HepG2 (cell line): ENCODE results near the gene PCCB. TPM values are rescaled to one million over a fixed set of nuclear protein-coding genes. Genes with fewer than 3 reads are reported as not detected.

Experiments
- ATAC-seq: fragments of 200-7000 bp; cut with Tn5 transposase; 3 replicates; pipeline ENCODE4 v1.9.1; 2020; ENCODE audit warnings: mild to moderate bottlenecking, moderate library complexity
- BruUV-seq: library from RNA; stranded (reverse); fragments of 400-500 nt; replicated peaks from 2 replicates; lab custom pipeline; 2021; lab: Mats Ljungman, UMichigan
- CTCF ChIA-PET: fragments of 300-600 bp; formaldehyde crosslinking; extraction: SDS; loops from one replicate; lab custom pipeline; 2021; ENCODE audit warnings: low total read pairs, inconsistent platforms, low intra/inter-chr PET ratio; lab: Yijun Ruan, JAX
- POLR2A ChIA-PET: fragments of 350-600 bp; sonication (Branson Sonifier 250); formaldehyde crosslinking; loops from one replicate; lab custom pipeline; 2020; ENCODE audit warnings: antibody characterized with exemption, inconsistent platforms; lab: Yijun Ruan, JAX
- DNase-seq: peaks from one replicate; pipeline ENCODE4 v3.0.0-alpha.2; 2015; ENCODE audit warnings: low spot score
- FAIRE-seq: peaks from 3 replicates; lab custom pipeline; 2011; peaks lifted over from hg19 to GRCh38; lab: Jason Lieb, UNC
- H2AFZ ChIP-seq: one replicate; pipeline ENCODE4 v1.6.1; 2011; ENCODE audit warnings: low read length, inconsistent platforms
- H3K27ac ChIP-seq: fragments of 300-600 bp; 3 replicates; pipeline ENCODE4 v1.8.0; 2011; ENCODE audit warnings: mixed run types, mild to moderate bottlenecking, mixed read lengths, low read length, inconsistent platforms; ENCODE audit not compliant: insufficient read depth; ENCODE audit errors: extremely low read length
- H3K27me3 ChIP-seq, 2 experiments: fragments of 200-600 bp in 1 of 2; 2 replicates in 1 of 2; 3 replicates in 1 of 2; pipeline versions ENCODE4 v1.6.0 to v1.8.0; 2011; ENCODE audit warnings: low read length in 2 of 2, mild to moderate bottlenecking in 2 of 2, moderate library complexity in 2 of 2, inconsistent platforms in 1 of 2; ENCODE audit not compliant: insufficient read depth in 2 of 2, control insufficient read depth in 1 of 2
- H3K36me3 ChIP-seq, 2 experiments: fragments of 200-600 bp in 1 of 2; replicated peaks in 1 of 2; 2 replicates in 1 of 2; 3 replicates in 1 of 2; pipeline versions ENCODE4 v1.5.1 to v1.8.0; 2011; ENCODE audit warnings: low read length in 2 of 2, inconsistent platforms in 1 of 2; ENCODE audit not compliant: insufficient read depth in 2 of 2, control insufficient read depth in 1 of 2
- H3K4me1 ChIP-seq: 2 replicates; pipeline ENCODE4 v1.5.1; 2012; ENCODE audit warnings: low read length, inconsistent platforms; ENCODE audit not compliant: insufficient read depth
- H3K4me2 ChIP-seq: 2 replicates; pipeline ENCODE4 v1.6.0; 2011; ENCODE audit warnings: low read depth, low read length, inconsistent platforms
- H3K4me3 ChIP-seq, 3 experiments: fragments of 200-600 bp in 1 of 3; sonication (generic), shearing (Covaris generic) in 1 of 3; replicated peaks in 1 of 3; 2 replicates each; pipeline ENCODE4 v1.5.1; 2011 to 2016; ENCODE audit warnings: low read length in 3 of 3, inconsistent platforms in 2 of 3, low read depth in 2 of 3, mild to moderate bottlenecking in 2 of 3, control low read depth in 1 of 3, mixed read lengths in 1 of 3; ENCODE audit not compliant: insufficient read depth in 1 of 3
- H3K79me2 ChIP-seq: one replicate; pipeline ENCODE4 v1.6.1; 2011; ENCODE audit warnings: low read length, inconsistent platforms; ENCODE audit not compliant: insufficient read depth
- H3K9ac ChIP-seq: 2 replicates; pipeline ENCODE4 v1.6.0; 2011; ENCODE audit warnings: mild to moderate bottlenecking, low read depth, low read length, inconsistent platforms; ENCODE audit not compliant: insufficient read depth
- H3K9me3 ChIP-seq: 2 replicates; pipeline ENCODE4 v1.5.1; 2012; ENCODE audit warnings: mild to moderate bottlenecking, low read length
- H4K20me1 ChIP-seq: 2 replicates; pipeline ENCODE4 v1.6.0; 2011; ENCODE audit warnings: inconsistent platforms, mild to moderate bottlenecking, low read length, moderate library complexity; ENCODE audit not compliant: insufficient read depth
- AHDC1 ChIP-seq: sonication (generic); formaldehyde crosslinking; IDR thresholded peaks from 2 replicates; pipeline ENCODE4 v1.5.1; 2020; ENCODE audit warnings: mild to moderate bottlenecking, missing genetic modification reagents, borderline replicate concordance
- ATF2 ChIP-seq: sonication (generic); formaldehyde crosslinking; IDR thresholded peaks from 2 replicates; pipeline ENCODE4 v1.4.0; 2020; ENCODE audit warnings: missing genetic modification reagents
- CAMTA2 ChIP-seq: sonication (generic); formaldehyde crosslinking; IDR thresholded peaks from 2 replicates; pipeline ENCODE4 v1.4.0; 2020; ENCODE audit warnings: mild to moderate bottlenecking, missing genetic modification reagents, borderline replicate concordance
- GABPA ChIP-seq, 2 experiments: IDR thresholded peaks; 2 replicates each; pipeline ENCODE4 v1.6.1; 2011 to 2016; ENCODE audit warnings: low read depth in 2 of 2, low read length in 1 of 2, missing biosample characterization in 1 of 2, missing genetic modification characterization in 1 of 2
- HIC2 ChIP-seq: sonication (generic); formaldehyde crosslinking; IDR thresholded peaks from 2 replicates; pipeline ENCODE4 v1.9.0; 2022; ENCODE audit warnings: low read depth, missing genetic modification reagents
- KAT7 ChIP-seq: IDR thresholded peaks from 2 replicates; pipeline ENCODE4 v1.6.1; 2018; ENCODE audit warnings: borderline replicate concordance, missing compliant biosample characterization
- NFE2 ChIP-seq: sonication (generic); formaldehyde crosslinking; IDR thresholded peaks from 2 replicates; pipeline ENCODE4 v1.4.0; 2020; ENCODE audit warnings: missing genetic modification reagents
- RAD51 ChIP-seq: fragments of 450-650 bp; IDR thresholded peaks from 2 replicates; pipeline ENCODE4 v1.6.1; 2016; ENCODE audit warnings: borderline replicate concordance
- SCMH1 ChIP-seq: sonication (generic); formaldehyde crosslinking; IDR thresholded peaks from 2 replicates; pipeline ENCODE4 v1.9.0; 2021; ENCODE audit warnings: missing genetic modification reagents, mild to moderate bottlenecking, borderline replicate concordance
- ZNF3 ChIP-seq: IDR thresholded peaks from 2 replicates; pipeline ENCODE4 v1.7.0; 2017; ENCODE audit warnings: inconsistent platforms
- ZNF616 ChIP-seq: sonication (generic); formaldehyde crosslinking; IDR thresholded peaks from 2 replicates; pipeline ENCODE4 v1.5.0; 2020; ENCODE audit warnings: low read depth, mild to moderate bottlenecking, missing genetic modification reagents
- WGBS: methylation state at CpG from one replicate; pipeline ENCODE4 v1.1.6; 2017; ENCODE audit warnings: low lambda C conversion rate; 5-methylcytosine and 5-hydroxymethylcytosine counted together
- in situ Hi-C: cut with HindIII; loops from 2 replicates; pipeline ENCODE4 v1.10.0; 2017; ENCODE audit warnings: low pct_unique_long_range_greater_than_20kb; ENCODE audit not compliant: extremely low pct_ligation_motif_present
- intact Hi-C: fragments of 100-400 bp; cut with micrococcal nuclease; formaldehyde crosslinking; loops from one replicate; pipeline ENCODE4 v1.10.0; 2022; ENCODE audit not compliant: unreplicated experiment
- polyA plus RNA-seq, 8 experiments: library from polyadenylated mRNA; depleted of rRNA in 3 of 8; stranded (reverse) in 7 of 8; unstranded in 1 of 8; fragments of >200 nt; fragmentation: Illumina TruSeq in 4 of 8; extraction: Trizol in 4 of 8; gene quantifications; 2 replicates each; pipeline versions ENCODE4 v1.2.1 to v1.2.3, GENCODE V29; 2011 to 2016; ENCODE audit warnings: low read depth in 4 of 8, missing spikeins in 1 of 8, mixed read lengths in 1 of 8; ENCODE audit not compliant: insufficient read depth in 1 of 8
- total RNA-seq, 5 experiments: library from RNA; depleted of rRNA; stranded (reverse); fragments of >200 nt; fragmentation: Illumina TruSeq; extraction: Trizol; gene quantifications; 2 replicates each; pipeline ENCODE4 v1.2.3, GENCODE V29; 2016; ENCODE audit warnings: low read depth in 1 of 5

Gene PCCB
- total and polyA plus RNA-seq, 2 of the 13 experiments (the other 11 are each of a cell fraction or from before 2014, with no cell fraction given), result 84.1 to 88.7 TPM

GRCh38 chr3:136346486-136346885 is 96.3 kb downstream of the PCCB start:
- H3K27ac ChIP-seq, result no peak overlapping the region
- intact Hi-C loops (no loop called here), in situ Hi-C loops (no loop called here)
- peaks cover 6 to 18% of the 10 kb centered on the region in 2 experiments; a peak in 4 of 5 replicates for H3K36me3 ChIP-seq
- DNase-seq (no peak), ATAC-seq (no peak), FAIRE-seq (no peak)
- no peaks in the 10 kb centered on the region for H4K20me1 ChIP-seq
- no peak overlapping the region for H3K4me3 ChIP-seq
- no peaks in the 10 kb centered on the region for H3K27me3 ChIP-seq
- H3K9me3 ChIP-seq, result no peaks in the 10 kb centered on the region
- no peaks in the 10 kb centered on the region for H3K79me2 ChIP-seq
- POLR2A ChIA-PET, result no interaction called here
- H3K9ac ChIP-seq, result no peak overlapping the region
- H3K4me2 ChIP-seq, result no peak overlapping the region
- CTCF ChIA-PET, result no interaction called here
- BruUV-seq, result no TSS peak
- over 99% methylated on average over 5 of the region's 5 CpGs for WGBS
- H3K4me1 ChIP-seq, result 0 out of 2 replicates have a peak, but pooled peaks cover 5% of the 10 kb centered on the region
- H2AFZ ChIP-seq, result no peak overlapping the region
- TF ChIP-seq HIC2 (CRISPR knock-in tag) (no peak), RAD51 (no peak), ZNF3 (CRISPR knock-in tag) (no peak), CAMTA2 (CRISPR knock-in tag) (no peak), NFE2 (CRISPR knock-in tag) (no peak), ATF2 (CRISPR knock-in tag) (no peak), AHDC1 (CRISPR knock-in tag) (no peak), ZNF616 (no peak), GABPA (IDR thresholded peaks at IDR 0.05; ENCODE audit: low read depth, low read length) (no peak), GABPA (CRISPR knock-in tag; IDR thresholded peaks at IDR 0.05; ENCODE audit: low read depth) (no peak), SCMH1 (no peak), KAT7 (CRISPR knock-in tag) (no peak)
